Thyroid gland (tissue), 4 donors: ENCODE measurements around the gene CCN5.

Source experiments
- POLR2A ChIP-seq, 2 donors: fragments of 450-650 bp; IDR thresholded peaks; one replicate each; pipeline ENCODE4 v1.6.1; 2017; ENCODE audit warnings: antibody characterized with exemption in 2 of 2, mild to moderate bottlenecking in 2 of 2, moderate library complexity in 1 of 2
- TF ChIP-seq, protein P1 (sequence below), 6 experiments: fragments of 200-600 bp in 3 of 6; fragments of 450-650 bp in 3 of 6; sonication (generic) in 3 of 6; IDR thresholded peaks; one replicate each; pipeline ENCODE4 v1.5.1; 2016 to 2019; ENCODE audit warnings: antibody characterized with exemption in 6 of 6, mild to moderate bottlenecking in 2 of 6, inconsistent platforms in 1 of 6, moderate library complexity in 1 of 6

GRCh38 chr20:44756956-44757355 is 41.8 kb downstream of the CCN5 start:
- TF ChIP-seq, protein P1, sequence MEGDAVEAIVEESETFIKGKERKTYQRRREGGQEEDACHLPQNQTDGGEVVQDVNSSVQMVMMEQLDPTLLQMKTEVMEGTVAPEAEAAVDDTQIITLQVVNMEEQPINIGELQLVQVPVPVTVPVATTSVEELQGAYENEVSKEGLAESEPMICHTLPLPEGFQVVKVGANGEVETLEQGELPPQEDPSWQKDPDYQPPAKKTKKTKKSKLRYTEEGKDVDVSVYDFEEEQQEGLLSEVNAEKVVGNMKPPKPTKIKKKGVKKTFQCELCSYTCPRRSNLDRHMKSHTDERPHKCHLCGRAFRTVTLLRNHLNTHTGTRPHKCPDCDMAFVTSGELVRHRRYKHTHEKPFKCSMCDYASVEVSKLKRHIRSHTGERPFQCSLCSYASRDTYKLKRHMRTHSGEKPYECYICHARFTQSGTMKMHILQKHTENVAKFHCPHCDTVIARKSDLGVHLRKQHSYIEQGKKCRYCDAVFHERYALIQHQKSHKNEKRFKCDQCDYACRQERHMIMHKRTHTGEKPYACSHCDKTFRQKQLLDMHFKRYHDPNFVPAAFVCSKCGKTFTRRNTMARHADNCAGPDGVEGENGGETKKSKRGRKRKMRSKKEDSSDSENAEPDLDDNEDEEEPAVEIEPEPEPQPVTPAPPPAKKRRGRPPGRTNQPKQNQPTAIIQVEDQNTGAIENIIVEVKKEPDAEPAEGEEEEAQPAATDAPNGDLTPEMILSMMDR (IDR thresholded peaks at IDR 0.05), result no peak
- TF ChIP-seq POLR2A (IDR thresholded peaks at IDR 0.05), result no peak
